ENCODE results near the gene PCDH9.

DNA sequence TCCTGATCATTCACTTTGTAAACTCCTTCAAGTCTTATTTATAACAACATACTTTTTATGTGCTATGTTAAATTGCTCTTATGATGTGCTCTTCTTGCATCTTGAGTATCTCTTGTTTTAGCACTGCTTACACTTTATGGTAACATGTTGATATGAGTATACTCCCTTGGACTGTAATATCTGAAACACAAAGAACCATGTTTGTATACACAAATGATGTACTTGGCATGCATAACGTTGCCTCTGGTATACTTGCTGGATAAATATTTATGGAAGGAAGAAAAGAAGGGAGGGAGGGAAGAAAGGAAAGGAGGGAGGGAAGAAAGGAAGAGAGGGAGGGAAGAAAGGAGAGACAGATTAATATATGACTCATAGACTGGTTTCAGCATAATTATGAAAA, 333.2 kb downstream of the PCDH9 start:
- TF ChIP-seq EZH2phosphoT487 (IDR thresholded peaks at IDR 0.05; ENCODE audit: borderline replicate concordance, low read depth) (no peak), FOXM1 (IDR thresholded peaks at IDR 0.05; ENCODE audit: low read depth) (no peak), POLR2AphosphoS5 (IDR thresholded peaks at IDR 0.05; ENCODE audit: low read depth, low read length) (no peak), ELF1 (IDR thresholded peaks at IDR 0.05) (no peak), FOXJ3 (CRISPR knock-in tag; IDR thresholded peaks at IDR 0.05) (no peak), GABPA (IDR thresholded peaks at IDR 0.05; ENCODE audit: low read depth) (no peak), TAF1 (IDR thresholded peaks at IDR 0.05; ENCODE audit: borderline replicate concordance, low read depth, low read length) (no peak), NFIC (IDR thresholded peaks at IDR 0.05; ENCODE audit: borderline replicate concordance) (no peak), SIN3A (IDR thresholded peaks at IDR 0.05; ENCODE audit: borderline replicate concordance, low read depth, low read length) (no peak)
- TF ChIP-seq, protein P1, sequence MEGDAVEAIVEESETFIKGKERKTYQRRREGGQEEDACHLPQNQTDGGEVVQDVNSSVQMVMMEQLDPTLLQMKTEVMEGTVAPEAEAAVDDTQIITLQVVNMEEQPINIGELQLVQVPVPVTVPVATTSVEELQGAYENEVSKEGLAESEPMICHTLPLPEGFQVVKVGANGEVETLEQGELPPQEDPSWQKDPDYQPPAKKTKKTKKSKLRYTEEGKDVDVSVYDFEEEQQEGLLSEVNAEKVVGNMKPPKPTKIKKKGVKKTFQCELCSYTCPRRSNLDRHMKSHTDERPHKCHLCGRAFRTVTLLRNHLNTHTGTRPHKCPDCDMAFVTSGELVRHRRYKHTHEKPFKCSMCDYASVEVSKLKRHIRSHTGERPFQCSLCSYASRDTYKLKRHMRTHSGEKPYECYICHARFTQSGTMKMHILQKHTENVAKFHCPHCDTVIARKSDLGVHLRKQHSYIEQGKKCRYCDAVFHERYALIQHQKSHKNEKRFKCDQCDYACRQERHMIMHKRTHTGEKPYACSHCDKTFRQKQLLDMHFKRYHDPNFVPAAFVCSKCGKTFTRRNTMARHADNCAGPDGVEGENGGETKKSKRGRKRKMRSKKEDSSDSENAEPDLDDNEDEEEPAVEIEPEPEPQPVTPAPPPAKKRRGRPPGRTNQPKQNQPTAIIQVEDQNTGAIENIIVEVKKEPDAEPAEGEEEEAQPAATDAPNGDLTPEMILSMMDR (IDR thresholded peaks at IDR 0.05): no peak
- TF ChIP-seq, protein P2, sequence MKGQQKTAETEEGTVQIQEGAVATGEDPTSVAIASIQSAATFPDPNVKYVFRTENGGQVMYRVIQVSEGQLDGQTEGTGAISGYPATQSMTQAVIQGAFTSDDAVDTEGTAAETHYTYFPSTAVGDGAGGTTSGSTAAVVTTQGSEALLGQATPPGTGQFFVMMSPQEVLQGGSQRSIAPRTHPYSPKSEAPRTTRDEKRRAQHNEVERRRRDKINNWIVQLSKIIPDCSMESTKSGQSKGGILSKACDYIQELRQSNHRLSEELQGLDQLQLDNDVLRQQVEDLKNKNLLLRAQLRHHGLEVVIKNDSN (IDR thresholded peaks at IDR 0.05; ENCODE audit: borderline replicate concordance, low read depth): no peak

All from SK-N-SH (cell line).